ENCODE results near the gene DTX3.

DNA sequence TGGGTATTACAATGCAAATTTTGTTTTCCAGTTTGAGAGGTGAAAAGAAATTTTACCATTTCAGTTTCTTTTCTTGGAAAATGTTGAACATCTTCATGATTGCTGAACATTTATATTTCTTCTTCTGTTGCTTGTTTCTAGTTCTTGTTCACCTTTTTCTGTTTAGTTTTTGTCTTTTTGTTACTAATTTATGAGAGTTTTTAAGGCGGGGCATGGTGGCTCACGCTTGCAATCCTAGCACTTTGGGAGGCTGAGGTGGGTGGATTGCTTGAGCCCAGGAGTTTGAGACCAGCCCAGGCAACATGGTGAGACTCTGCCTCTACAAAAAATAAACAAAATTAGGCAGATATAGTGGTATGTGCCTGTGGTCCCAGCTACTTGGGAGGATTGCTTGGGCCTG lies 44.1 kb upstream of the DTX3 start:
- TF ChIP-seq, protein P1, sequence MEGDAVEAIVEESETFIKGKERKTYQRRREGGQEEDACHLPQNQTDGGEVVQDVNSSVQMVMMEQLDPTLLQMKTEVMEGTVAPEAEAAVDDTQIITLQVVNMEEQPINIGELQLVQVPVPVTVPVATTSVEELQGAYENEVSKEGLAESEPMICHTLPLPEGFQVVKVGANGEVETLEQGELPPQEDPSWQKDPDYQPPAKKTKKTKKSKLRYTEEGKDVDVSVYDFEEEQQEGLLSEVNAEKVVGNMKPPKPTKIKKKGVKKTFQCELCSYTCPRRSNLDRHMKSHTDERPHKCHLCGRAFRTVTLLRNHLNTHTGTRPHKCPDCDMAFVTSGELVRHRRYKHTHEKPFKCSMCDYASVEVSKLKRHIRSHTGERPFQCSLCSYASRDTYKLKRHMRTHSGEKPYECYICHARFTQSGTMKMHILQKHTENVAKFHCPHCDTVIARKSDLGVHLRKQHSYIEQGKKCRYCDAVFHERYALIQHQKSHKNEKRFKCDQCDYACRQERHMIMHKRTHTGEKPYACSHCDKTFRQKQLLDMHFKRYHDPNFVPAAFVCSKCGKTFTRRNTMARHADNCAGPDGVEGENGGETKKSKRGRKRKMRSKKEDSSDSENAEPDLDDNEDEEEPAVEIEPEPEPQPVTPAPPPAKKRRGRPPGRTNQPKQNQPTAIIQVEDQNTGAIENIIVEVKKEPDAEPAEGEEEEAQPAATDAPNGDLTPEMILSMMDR (conservative IDR thresholded peaks at IDR 0.05), result no peak
- TF ChIP-seq ZFX (IDR thresholded peaks at IDR 0.05), result no peak

Data from C4-2B (cell line).